Esophagus mucosa (tissue), 1 donor: ENCODE data around the gene NOC4L. TPM values are rescaled to one million over a fixed set of nuclear protein-coding genes. Genes with fewer than 3 reads are reported as not detected.
A peak's percentile ranks its signal among the peaks of the same experiment; 100 is the strongest.
"Not testable (repeated sequence)": the region's sequence is repeated elsewhere in the genome, so short reads cannot be mapped to it uniquely, and the experiment has no call there.

Source experiments
- ATAC-seq: fragments of 200-7000 bp; cut with Tn5 transposase; one replicate; pipeline ENCODE4 v1.9.1; 2020
- total RNA-seq: library from RNA; stranded (reverse); gene quantifications from one replicate; pipeline ENCODE4 v1.2.4, GENCODE V29; 2023
- donor health status: DM: yes; HTN: yes; CAD: no.

The NOC4L gene
- total RNA-seq, 1 donor from 2014 or later: 18.1 TPM

DNA sequence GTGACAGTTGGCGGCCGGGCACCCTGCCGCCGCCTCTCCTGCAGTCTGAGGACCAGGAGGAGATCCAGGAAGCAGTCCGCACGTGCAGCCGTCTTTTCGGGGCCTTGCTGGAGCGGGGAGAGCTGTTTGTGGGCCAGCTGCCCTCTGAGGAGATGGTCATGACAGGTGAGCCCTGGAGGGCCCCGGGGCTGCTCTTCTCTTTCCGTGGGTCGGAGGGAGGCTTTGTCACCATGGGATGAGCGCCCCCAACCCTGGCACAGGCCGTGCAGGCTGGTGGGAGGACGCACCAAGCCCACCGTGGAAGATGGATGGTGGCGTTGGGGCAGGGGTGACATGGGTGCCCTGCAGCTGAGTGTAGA lies 532 bp downstream of the NOC4L start:
- ATAC-seq: no peak

DNA sequence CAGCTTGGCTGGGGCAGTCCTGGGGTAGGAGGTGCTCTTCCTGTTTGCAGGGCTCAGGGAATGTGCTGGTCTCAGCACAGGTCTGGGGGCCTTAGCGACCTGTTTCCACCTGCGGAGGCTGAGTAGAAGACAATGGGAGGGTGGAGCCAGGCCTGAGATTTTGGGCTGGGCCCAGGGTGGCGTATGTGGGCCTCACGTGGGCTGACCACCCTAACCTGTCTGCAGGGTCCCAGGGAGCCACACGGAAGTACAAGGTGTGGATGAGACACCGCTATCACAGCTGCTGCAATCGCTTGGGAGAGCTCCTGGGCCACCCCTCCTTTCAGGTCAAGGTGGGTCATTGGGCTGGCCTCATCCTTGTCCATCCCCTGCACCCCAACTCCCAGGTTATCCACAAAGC lies 1.1 kb downstream of the NOC4L start:
- ATAC-seq: no peak

- ATAC-seq: no peak
Measured at GRCh38 chr12:132146098-132146497, 1.8 kb downstream of the NOC4L start.

DNA sequence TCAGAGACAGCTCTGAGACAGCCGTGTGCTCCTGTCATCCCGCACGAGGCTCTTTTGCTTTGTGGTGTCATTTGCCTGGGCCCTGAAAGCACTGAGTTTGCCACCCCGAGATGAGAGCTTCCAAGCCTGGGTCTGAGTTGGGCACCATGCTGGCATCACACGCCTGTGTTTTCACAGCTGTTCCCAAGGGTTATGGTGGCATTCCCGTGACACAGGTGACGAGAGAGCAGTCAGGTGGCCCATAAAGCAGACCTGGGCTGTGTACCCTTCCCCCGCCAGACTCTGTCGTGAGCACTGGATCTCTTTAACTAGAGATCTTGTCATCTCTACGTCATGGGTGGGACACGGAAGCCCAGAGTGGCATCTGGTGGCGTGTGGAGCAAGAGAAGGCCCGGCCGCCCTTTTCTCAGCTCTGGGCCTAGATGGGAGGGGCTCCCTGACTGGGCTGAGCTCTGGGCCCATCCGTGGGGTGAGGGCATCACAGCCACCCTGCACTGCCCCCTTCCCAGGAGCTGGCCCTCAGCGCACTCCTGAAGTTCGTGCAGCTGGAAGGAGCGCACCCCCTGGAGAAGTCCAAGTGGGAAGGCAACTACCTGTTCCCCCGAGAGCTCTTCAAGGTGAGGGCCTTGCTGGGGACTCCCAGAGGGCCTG lies 2.6 kb downstream of the NOC4L start:
- ATAC-seq: no peak

GRCh38 chr12:132147423-132148367 lies 3.4 kb downstream of the NOC4L start:
- no peak for ATAC-seq

- no peak for ATAC-seq
Measured at GRCh38 chr12:132148368-132149045, 4.2 kb downstream of the NOC4L start.

DNA sequence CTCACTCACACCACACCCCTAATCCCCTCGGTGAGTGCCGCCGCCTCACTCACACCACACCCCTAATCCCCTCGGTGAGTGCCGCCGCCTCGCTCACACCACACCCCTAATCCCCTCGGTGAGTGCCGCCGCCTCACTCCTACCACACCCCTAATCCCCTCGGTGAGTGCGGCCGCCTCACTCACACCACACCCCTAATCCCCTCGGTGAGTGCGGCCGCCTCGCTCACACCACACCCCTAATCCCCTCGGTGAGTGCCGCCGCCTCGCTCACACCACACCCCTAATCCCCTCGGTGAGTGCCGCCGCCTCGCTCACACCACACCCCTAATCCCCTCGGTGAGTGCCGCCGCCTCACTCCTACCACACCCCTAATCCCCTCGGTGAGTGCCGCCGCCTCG lies 5.3 kb downstream of the NOC4L start:
- not testable (repeated sequence) for ATAC-seq

- no peak for ATAC-seq
Measured at GRCh38 chr12:132150780-132151144, 6.5 kb downstream of the NOC4L start.

DNA sequence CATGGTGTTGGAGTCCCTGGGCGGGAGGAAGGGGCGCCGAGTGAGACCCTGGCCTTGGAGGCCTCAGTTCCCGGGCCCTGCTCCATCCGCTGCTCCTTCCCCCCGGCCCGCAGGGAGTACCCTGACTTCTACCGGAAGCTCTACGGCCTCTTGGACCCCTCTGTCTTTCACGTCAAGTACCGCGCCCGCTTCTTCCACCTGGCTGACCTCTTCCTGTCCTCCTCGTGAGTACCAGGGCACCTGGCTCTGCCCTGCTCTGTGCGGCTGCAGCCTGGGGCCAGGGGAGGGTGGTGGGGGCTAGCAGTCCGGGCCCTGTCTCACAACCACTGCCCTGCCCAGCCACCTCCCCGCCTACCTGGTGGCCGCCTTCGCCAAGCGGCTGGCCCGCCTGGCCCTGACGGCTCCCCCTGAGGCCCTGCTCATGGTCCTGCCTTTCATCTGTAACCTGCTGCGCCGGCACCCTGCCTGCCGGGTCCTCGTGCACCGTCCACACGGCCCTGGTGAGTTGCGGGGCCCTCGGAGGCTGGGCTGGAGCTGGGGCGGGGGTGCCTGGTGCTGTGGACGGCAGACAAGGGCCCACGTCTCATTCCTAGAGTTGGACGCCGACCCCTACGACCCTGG lies 7.0 kb downstream of the NOC4L start:
- ATAC-seq: no peak

DNA sequence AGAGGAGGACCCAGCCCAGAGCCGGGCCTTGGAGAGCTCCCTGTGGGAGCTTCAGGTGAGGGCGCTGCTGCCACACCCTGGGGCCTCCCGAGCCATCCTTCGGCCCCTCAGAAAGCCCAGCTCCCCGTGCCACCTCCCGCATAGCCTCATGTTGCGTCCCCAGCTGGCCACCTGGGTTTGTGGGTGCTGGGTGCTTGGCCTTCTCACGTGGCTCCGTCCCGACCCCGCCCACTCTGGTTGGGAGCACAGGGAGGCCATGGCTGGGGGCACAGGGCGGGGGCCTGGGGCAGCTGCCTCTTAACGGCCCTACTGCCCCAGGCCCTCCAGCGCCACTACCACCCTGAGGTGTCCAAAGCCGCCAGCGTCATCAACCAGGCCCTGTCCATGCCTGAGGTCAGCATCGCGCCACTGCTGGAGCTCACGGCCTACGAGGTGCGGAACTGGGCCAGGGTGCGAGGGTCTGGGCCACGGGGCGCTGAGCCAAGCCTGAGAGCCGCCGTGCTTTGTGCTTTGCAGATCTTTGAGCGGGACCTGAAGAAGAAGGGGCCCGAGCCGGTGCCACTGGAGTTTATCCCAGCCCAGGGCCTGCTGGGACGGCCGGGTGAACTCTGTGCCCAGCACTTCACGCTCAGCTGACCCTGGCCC lies 7.6 kb downstream of the NOC4L start:
- ATAC-seq: no peak

- ATAC-seq: no peak
Measured at GRCh38 chr12:132152411-132152821, 8.2 kb downstream of the NOC4L start.

GRCh38 chr12:132152953-132153352 lies 8.7 kb downstream of the NOC4L start:
- ATAC-seq: no peak

DNA sequence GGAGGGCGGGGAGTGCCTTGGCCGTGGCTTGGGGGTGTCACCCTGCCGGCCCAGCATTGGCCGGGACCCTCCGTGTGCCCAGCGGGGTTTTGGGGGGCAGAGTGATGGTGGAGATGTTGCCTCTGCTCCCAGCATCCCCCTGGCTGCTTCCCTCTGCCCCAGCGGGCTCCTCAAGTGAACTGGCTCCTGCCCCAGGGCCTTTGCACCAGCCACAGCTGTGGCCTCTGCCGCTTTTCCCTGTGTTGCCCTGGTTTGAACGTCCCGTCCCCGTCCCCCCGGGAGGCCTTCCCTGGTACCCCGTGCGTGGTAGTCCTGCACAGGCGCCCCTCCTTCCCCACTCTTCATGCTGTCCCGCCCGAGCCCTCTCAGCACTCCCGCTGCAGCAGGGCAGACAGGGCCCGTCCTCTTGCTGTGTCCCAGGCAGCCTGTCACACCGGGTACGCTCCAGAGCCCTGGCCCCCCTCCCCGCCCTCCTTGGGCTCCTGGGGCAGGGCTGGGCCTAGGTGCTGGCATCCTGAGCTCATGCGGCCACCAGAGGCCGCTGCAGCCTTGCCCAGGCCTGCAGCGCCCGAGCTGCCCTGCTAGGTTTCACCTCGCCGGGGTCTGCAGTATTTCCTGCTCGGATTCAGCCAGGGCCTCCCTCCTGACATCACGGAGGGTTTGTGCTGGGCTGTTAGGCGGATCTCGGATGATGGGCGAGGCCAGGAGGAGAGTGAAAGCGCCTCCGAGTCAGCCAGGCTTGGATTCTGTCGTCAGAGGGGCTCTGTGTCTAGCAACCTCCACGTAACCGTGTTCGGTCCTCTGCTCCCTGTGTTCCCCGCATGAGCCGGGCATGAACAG lies 9.5 kb downstream of the NOC4L start:
- peak; percentile 84 for ATAC-seq

DNA sequence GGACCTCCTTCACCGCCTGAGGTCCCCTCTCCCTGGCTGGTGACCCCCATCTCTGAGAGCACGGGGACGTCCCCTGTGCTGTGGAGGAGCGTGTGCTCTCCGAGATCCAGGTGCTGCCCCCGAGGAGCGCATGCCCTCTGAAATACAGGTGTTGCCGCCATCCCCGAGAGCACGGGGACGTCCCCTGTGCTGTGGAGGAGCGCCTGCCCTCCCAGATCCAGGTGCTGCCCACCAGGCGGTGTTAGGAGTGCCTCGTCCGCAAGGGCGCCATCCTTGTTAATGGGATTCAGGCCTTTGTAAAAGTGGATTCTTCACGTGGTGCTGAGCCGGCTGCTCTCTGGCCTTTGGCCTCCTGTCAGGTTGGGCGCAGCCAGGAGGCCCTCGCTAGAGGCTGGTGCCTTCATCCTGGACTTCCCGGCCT lies 10.1 kb downstream of the NOC4L start:
- ATAC-seq: no peak

GRCh38 chr12:132154941-132155770 lies 10.9 kb downstream of the NOC4L start:
- no peak for ATAC-seq

DNA sequence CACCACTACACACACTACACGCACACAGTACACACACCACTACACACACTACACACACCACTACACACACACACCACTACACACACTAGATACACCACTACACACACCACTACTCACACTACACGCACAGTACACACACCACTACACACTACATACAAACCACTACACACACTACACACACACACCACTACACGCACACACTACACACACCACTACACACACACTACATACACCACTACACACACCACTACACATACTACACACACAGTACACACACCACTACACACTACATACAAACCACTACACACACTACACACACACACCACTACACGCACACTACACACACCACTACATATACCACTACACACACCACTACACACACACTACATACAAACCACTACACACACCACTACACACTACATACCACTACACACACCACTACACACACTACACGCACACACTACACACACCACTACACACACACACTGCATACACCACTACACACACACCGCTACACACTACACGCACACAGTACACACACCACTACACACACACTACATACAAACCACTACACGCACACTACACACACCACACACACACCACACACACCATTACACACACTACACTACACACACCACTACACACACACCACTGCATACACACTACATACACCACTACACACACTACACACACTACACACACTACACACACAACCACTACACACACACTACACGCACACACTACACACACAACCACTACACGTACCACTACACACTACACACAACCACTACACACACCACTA lies 11.7 kb downstream of the NOC4L start:
- ATAC-seq: no peak

DNA sequence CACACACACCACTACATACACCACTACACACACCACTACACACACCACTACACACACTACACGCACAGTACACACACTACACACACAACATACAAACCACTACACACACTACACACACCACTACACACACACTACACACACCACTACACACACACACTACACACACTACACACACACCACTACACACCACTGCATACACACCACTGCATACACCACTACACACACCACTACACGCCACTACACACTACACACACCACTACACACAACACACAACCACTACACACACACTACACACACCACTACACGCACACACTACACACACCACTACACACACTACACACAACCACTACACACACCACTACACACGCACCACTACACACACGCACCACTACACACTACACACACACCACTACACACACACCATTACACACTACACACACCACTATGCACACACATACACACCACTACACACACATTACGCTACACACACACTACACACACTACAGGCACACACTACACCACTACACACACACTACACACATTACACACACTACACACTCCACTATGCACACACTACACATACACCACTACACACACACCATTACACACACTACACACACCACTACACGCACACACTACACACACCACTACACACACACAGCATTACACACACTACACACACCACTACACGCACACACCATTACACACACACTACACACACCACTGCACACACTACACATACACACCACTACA lies 12.5 kb downstream of the NOC4L start:
- ATAC-seq: no peak

GRCh38 chr12:132157733-132158409 lies 13.6 kb downstream of the NOC4L start:
- ATAC-seq: no peak
